HEK293 (cell line): ENCODE measurements around the gene NIP7.

Experiments used
- CTCF ChIA-PET: fragments of 350-600 bp; formaldehyde crosslinking; extraction: SDS; loops from one replicate; lab custom pipeline; 2021; ENCODE audit warnings: antibody characterized with exemption; lab: Yijun Ruan, JAX
- POLR2A ChIA-PET: fragments of 300-600 bp; formaldehyde crosslinking; extraction: SDS; loops from one replicate; lab custom pipeline; 2020; ENCODE audit warnings: antibody characterized with exemption, inconsistent platforms; lab: Yijun Ruan, JAX
- H3K27ac ChIP-seq: fragments of 200-500 bp; sonication (Bioruptor generic); 2 replicates; pipeline ENCODE4 v1.5.1; 2014; ENCODE audit warnings: low read depth, low read length, control low read depth, inconsistent platforms; ENCODE audit errors: extremely low read depth
- H3K36me3 ChIP-seq, 2 experiments: fragments of 200-500 bp in 1 of 2; sonication (Bioruptor generic) in 1 of 2; 1 replicate in 1 of 2; 2 replicates in 1 of 2; pipeline ENCODE4 v1.5.1; 2014 to 2017; ENCODE audit warnings: inconsistent platforms in 2 of 2, low read length in 2 of 2; ENCODE audit not compliant: control insufficient read depth in 2 of 2, insufficient read depth in 1 of 2
- H3K4me1 ChIP-seq: fragments of 200-500 bp; sonication (Bioruptor generic); 2 replicates; pipeline ENCODE4 v1.5.1; 2014; ENCODE audit warnings: mild to moderate bottlenecking, low read length, inconsistent platforms; ENCODE audit not compliant: control insufficient read depth, insufficient read depth
- H3K4me3 ChIP-seq: 2 replicates; pipeline ENCODE4 v1.5.1; 2011; ENCODE audit warnings: low read depth, mild to moderate bottlenecking, control low read depth, low read length, moderate library complexity
- H3K9me3 ChIP-seq: fragments of 200-500 bp; sonication (Bioruptor generic); 2 replicates; pipeline ENCODE4 v1.5.1; 2014; ENCODE audit warnings: low read depth, low read length, inconsistent platforms; ENCODE audit not compliant: control insufficient read depth, insufficient read depth
- AEBP2 ChIP-seq: fragments of 450-650 bp; formaldehyde crosslinking; IDR thresholded peaks from 2 replicates; pipeline ENCODE4 v1.5.1; 2016; ENCODE audit warnings: missing biosample characterization, missing genetic modification characterization, borderline replicate concordance
- CTCF ChIP-seq: fragments of 450-650 bp; formaldehyde crosslinking; IDR thresholded peaks from 2 replicates; pipeline ENCODE4 v1.5.1; 2016; ENCODE audit warnings: missing biosample characterization, missing genetic modification characterization
- GLI2 ChIP-seq: fragments of 450-650 bp; formaldehyde crosslinking; IDR thresholded peaks from 2 replicates; pipeline ENCODE4; 2017; ENCODE audit warnings: missing biosample characterization, missing genetic modification characterization, low read depth, borderline replicate concordance
- HOXA7 ChIP-seq: sonication (generic); formaldehyde crosslinking; IDR thresholded peaks from 2 replicates; pipeline ENCODE4 v1.8.1; 2022; ENCODE audit warnings: missing genetic modification reagents, borderline replicate concordance
- KLF16 ChIP-seq: fragments of 450-650 bp; formaldehyde crosslinking; IDR thresholded peaks from 2 replicates; pipeline ENCODE4 v1.5.1; 2017; ENCODE audit warnings: missing biosample characterization, missing genetic modification characterization
- KLF9 ChIP-seq: fragments of 450-650 bp; formaldehyde crosslinking; IDR thresholded peaks from 2 replicates; pipeline ENCODE4 v1.5.1; 2016; ENCODE audit warnings: missing biosample characterization, missing genetic modification characterization, low read depth
- REPIN1 ChIP-seq: fragments of 450-650 bp; formaldehyde crosslinking; IDR thresholded peaks from 2 replicates; pipeline ENCODE4 v1.5.1; 2017; ENCODE audit warnings: missing biosample characterization, missing genetic modification characterization, low read depth
- TCF7L2 ChIP-seq: IDR thresholded peaks from 2 replicates; pipeline ENCODE4 v1.6.1; 2011; ENCODE audit warnings: low read depth, mild to moderate bottlenecking, inconsistent platforms, low read length, moderate library complexity, borderline replicate concordance
- YY1 ChIP-seq: fragments of 450-650 bp; formaldehyde crosslinking; IDR thresholded peaks from 2 replicates; pipeline ENCODE4 v1.5.1; 2018; ENCODE audit warnings: missing biosample characterization, missing genetic modification characterization
- ZNF146 ChIP-seq: fragments of 450-650 bp; formaldehyde crosslinking; IDR thresholded peaks from 2 replicates; pipeline ENCODE4 v1.5.1; 2016; ENCODE audit warnings: missing biosample characterization, missing genetic modification characterization
- ZNF174 ChIP-seq: fragments of 450-650 bp; formaldehyde crosslinking; IDR thresholded peaks from 2 replicates; pipeline ENCODE4 v1.5.0; 2017; ENCODE audit warnings: missing biosample characterization, mild to moderate bottlenecking, missing genetic modification characterization
- ZNF18 ChIP-seq: fragments of 450-650 bp; formaldehyde crosslinking; IDR thresholded peaks from 2 replicates; pipeline ENCODE4 v1.5.1; 2016; ENCODE audit warnings: missing biosample characterization, missing genetic modification characterization
- ZNF24 ChIP-seq: fragments of 450-650 bp; formaldehyde crosslinking; IDR thresholded peaks from 2 replicates; pipeline ENCODE4 v1.5.1; 2016; ENCODE audit warnings: missing biosample characterization, missing genetic modification characterization
- ZNF248 ChIP-seq: fragments of 450-650 bp; formaldehyde crosslinking; IDR thresholded peaks from 2 replicates; pipeline ENCODE4 v1.5.1; 2017; ENCODE audit warnings: missing biosample characterization, missing genetic modification characterization
- ZNF266 ChIP-seq: fragments of 450-650 bp; formaldehyde crosslinking; IDR thresholded peaks from 2 replicates; pipeline ENCODE4 v1.5.1; 2016; ENCODE audit warnings: missing biosample characterization, missing genetic modification characterization, low read depth
- ZNF391 ChIP-seq: fragments of 450-650 bp; formaldehyde crosslinking; IDR thresholded peaks from 2 replicates; pipeline ENCODE4 v1.5.1; 2016; ENCODE audit warnings: low read depth, missing biosample characterization, missing genetic modification characterization, borderline replicate concordance
- ZNF501 ChIP-seq: fragments of 450-650 bp; formaldehyde crosslinking; IDR thresholded peaks from 2 replicates; pipeline ENCODE4 v1.5.1; 2016; ENCODE audit warnings: missing biosample characterization, missing genetic modification characterization
- ZNF707 ChIP-seq: fragments of 450-650 bp; formaldehyde crosslinking; IDR thresholded peaks from 2 replicates; pipeline ENCODE4 v1.5.1; 2016; ENCODE audit warnings: missing biosample characterization, missing genetic modification characterization
- ZNF768 ChIP-seq: fragments of 450-650 bp; formaldehyde crosslinking; IDR thresholded peaks from 2 replicates; pipeline ENCODE4 v1.5.1; 2018; ENCODE audit warnings: missing biosample characterization, mild to moderate bottlenecking, missing genetic modification characterization
- ZSCAN30 ChIP-seq: fragments of 450-650 bp; IDR thresholded peaks from 2 replicates; pipeline ENCODE4 v1.5.1; 2018; ENCODE audit warnings: missing biosample characterization, mild to moderate bottlenecking, missing genetic modification characterization, moderate library complexity

Gene NIP7

GRCh38 chr16:69381231-69381630 lies 41.7 kb downstream of the NIP7 start (continued):
- TF ChIP-seq ZNF24 (tag by site-specific recombination) (no peak), AEBP2 (tag by site-specific recombination) (no peak), GLI2 (tag by site-specific recombination) (no peak)
- TF ChIP-seq, all 188 proteins: peak for 0

- no peak overlapping the region for H3K4me3 ChIP-seq
- H3K36me3 ChIP-seq, result peaks cover 38 to 65% of the 10 kb centered on the region in 2 experiments
- peak overlapping the region; percentile 27; the same call in 1 of the 2 replicates for H3K27ac ChIP-seq
- H3K9me3 ChIP-seq, result no peaks in the 10 kb centered on the region
- TF ChIP-seq CTCF (tag by site-specific recombination) (no peak), REPIN1 (tag by site-specific recombination) (no peak), ZNF248 (tag by site-specific recombination) (no peak), ZNF707 (tag by site-specific recombination) (no peak), HOXA7 (CRISPR knock-in tag) (no peak), ZNF501 (tag by site-specific recombination) (no peak), TCF7L2 (no peak), ZNF146 (tag by site-specific recombination) (no peak), ZNF174 (tag by site-specific recombination) (no peak), ZSCAN30 (tag by site-specific recombination) (no peak), ZNF391 (tag by site-specific recombination) (no peak), ZNF18 (tag by site-specific recombination) (no peak), ZNF768 (tag by site-specific recombination) (no peak), ZNF266 (tag by site-specific recombination) (no peak), KLF16 (tag by site-specific recombination) (no peak), AEBP2 (tag by site-specific recombination) (no peak), KLF9 (tag by site-specific recombination) (no peak), YY1 (tag by site-specific recombination) (no peak)
- ChIA-PET POLR2A (no interaction called here), CTCF (interaction anchor here (0.9 kb wide), 1 partner anchor 12 kb away, joined by 4 read pairs; no protein-coding TSS in a partner anchor)
- H3K4me1 ChIP-seq, result no peaks in the 10 kb centered on the region
Observed at GRCh38 chr16:69382421-69382820, 42.8 kb downstream of the NIP7 start.
